ENCODE results near the gene CHDH. TPM values are rescaled to one million over a fixed set of nuclear protein-coding genes. Genes with fewer than 3 reads are reported as not detected.

The CHDH gene
- total and polyA plus RNA-seq, 2 donors (not counting 3 experiments of a cell fraction or from before 2014, with no cell fraction given), result 0.04 to 0.06 TPM

DNA sequence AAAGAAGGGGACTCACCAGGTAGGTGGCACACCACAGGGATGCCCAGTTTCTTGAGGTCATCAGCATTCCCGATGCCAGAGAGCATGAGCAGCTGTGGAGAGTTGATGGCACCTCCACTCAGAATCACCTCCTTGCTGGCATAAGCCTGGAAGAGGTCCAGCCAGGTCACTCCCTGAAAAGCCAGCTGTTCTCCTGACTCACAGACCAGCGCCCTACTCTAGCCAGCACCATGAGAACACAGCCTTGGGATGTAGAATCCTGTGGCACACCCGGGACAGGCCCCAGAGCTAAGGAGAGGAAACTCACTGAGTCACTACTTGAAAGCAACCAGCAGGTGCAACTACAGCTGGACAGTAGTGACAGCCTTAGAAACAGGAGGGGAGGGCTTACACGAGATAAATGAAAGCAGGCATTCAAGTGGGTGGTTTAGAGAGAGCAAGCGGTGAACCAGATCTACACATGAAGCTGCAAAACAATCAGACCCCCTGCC lies 24.5 kb downstream of the CHDH start:
- no peaks in the 10 kb centered on the region for H3K36me3 ChIP-seq (ENCODE audit: control insufficient read depth in 2 of 2, extremely low read depth in 1 of 2, insufficient read depth in 2 of 2, low read length in 2 of 2)
- no peak for DNase-seq (ENCODE audit: low read depth, low spot score)
- no peak overlapping the region for H3K4me2 ChIP-seq (ENCODE audit: insufficient read depth, low read length)
- CTCF ChIA-PET, result interaction anchor here (0.8 kb wide), 1 partner anchor 23 kb away, joined by 3 read pairs; no protein-coding TSS in a partner anchor
- H3K9me1 ChIP-seq (replicated peaks; ENCODE audit: control insufficient read depth, extremely low read depth, insufficient read depth, low read length), result no peaks in the 10 kb centered on the region
- H3K9ac ChIP-seq (replicated peaks; ENCODE audit: extremely low read depth, insufficient read depth, low read length), result no peak overlapping the region
- dilution Hi-C loops (cut with MboI; ENCODE audit: extremely low pct_ligation_motif_present, low sequenced_read_pairs) (no loop called here), intact Hi-C loops (cut with micrococcal nuclease) (no loop called here)
- POLR2A ChIA-PET, result interaction anchor here (0.6 kb wide), 1 partner anchor 729 kb away, joined by 3 read pairs; no protein-coding TSS in a partner anchor
- no peaks in the 10 kb centered on the region for H3K9me3 ChIP-seq (replicated peaks; ENCODE audit: control insufficient read depth, insufficient read depth, low read length)
- no peak overlapping the region for H2AFZ ChIP-seq (ENCODE audit: low read depth, low read length)
- TF ChIP-seq MAX (IDR thresholded peaks at IDR 0.05; ENCODE audit: insufficient read depth, insufficient read length), result no peak
- H3K79me2 ChIP-seq (ENCODE audit: control insufficient read depth, insufficient read depth, low read length), result no peaks in the 10 kb centered on the region
- H3K27ac ChIP-seq (ENCODE audit: insufficient read depth, low read depth, low read length), result no peak overlapping the region
- BruUV-seq (replicated peaks), result no TSS peak
- no peaks in the 10 kb centered on the region for H3K27me3 ChIP-seq (ENCODE audit: control insufficient read depth in 2 of 2, insufficient read depth in 2 of 2, low read length in 2 of 2)
- H3K4me3 ChIP-seq (replicated peaks in 1 of 3; ENCODE audit: insufficient read depth in 1 of 3, low read depth in 1 of 3, low read length in 3 of 3), result no peak overlapping the region
- FAIRE-seq, result no peak
- no peaks in the 10 kb centered on the region for H3K4me1 ChIP-seq (ENCODE audit: control insufficient read depth, extremely low read depth, insufficient read depth, low read length)
- H4K20me1 ChIP-seq (replicated peaks; ENCODE audit: control insufficient read depth, extremely low read depth, insufficient read depth, low read length), result no peaks in the 10 kb centered on the region

DNA sequence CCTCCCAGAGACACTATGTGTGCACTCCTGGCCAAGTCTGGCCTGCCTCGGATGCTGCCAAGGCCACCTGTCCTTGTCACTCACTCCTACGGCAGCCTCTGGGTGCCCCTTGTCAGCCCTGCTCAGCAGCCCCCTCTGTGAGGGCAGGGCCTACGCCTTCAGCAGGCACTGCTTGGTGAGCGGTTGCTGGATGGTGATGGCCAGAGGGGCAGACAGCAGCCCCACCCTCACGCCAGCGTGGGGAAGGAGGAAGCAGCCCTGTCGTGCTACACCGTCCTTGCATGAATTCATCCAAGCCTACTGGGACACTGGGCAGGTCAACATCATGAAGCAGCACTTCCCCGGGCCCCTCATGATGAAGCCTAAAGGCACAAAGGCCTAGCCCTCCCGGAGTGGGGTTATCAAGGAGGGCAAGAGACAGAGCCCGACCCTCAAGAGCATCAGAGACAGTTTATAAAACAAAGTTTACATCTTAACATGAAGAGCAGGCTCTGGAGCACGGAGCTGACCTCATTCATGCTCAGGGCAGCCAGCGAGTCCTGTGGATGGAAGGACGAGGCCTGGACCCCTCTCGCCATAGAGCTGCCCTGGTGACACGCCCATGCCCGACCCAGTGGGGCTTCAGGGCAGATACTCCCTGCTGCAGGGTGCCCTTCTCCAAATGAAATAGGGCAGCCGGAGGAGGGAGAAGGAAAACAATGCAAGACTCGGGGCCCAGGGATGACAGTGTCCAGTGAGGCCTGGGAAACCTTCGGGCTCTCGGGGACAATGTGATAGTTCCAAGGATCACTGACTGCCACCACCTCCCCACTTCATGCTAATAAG lies 25.3 kb downstream of the CHDH start:
- no peak for FAIRE-seq

More for the DNA sequence above, 25.3 kb downstream of the CHDH start:
- Histone ChIP-seq H3K9me1 (replicated peaks; ENCODE audit: control insufficient read depth, extremely low read depth, insufficient read depth, low read length) (no peaks in the 10 kb centered on the region), H4K20me1 (replicated peaks; ENCODE audit: control insufficient read depth, extremely low read depth, insufficient read depth, low read length) (no peaks in the 10 kb centered on the region), H3K27ac (ENCODE audit: insufficient read depth, low read depth, low read length) (no peak overlapping the region), H3K9ac (replicated peaks; ENCODE audit: extremely low read depth, insufficient read depth, low read length) (no peak overlapping the region), H3K36me3 (ENCODE audit: control insufficient read depth in 2 of 2, extremely low read depth in 1 of 2, insufficient read depth in 2 of 2, low read length in 2 of 2) (no peaks in the 10 kb centered on the region), H3K4me1 (ENCODE audit: control insufficient read depth, extremely low read depth, insufficient read depth, low read length) (no peaks in the 10 kb centered on the region), H2AFZ (ENCODE audit: low read depth, low read length) (no peak overlapping the region), H3K79me2 (ENCODE audit: control insufficient read depth, insufficient read depth, low read length) (no peaks in the 10 kb centered on the region), H3K4me3 (replicated peaks in 1 of 3; ENCODE audit: insufficient read depth in 1 of 3, low read depth in 1 of 3, low read length in 3 of 3) (no peak overlapping the region), H3K9me3 (replicated peaks; ENCODE audit: control insufficient read depth, insufficient read depth, low read length) (no peaks in the 10 kb centered on the region), H3K27me3 (ENCODE audit: control insufficient read depth in 2 of 2, insufficient read depth in 2 of 2, low read length in 2 of 2) (no peaks in the 10 kb centered on the region), H3K4me2 (ENCODE audit: insufficient read depth, low read length) (no peak overlapping the region)
- TF ChIP-seq POLR2A (IDR thresholded peaks at IDR 0.05; ENCODE audit: low read depth, low read length), result no peak
- TF ChIP-seq GATA2 (IDR thresholded peaks at IDR 0.05; ENCODE audit: insufficient read depth, insufficient read length, low read depth, low read length), result no peak
- TF ChIP-seq POLR2AphosphoS5 (IDR thresholded peaks at IDR 0.05; ENCODE audit: insufficient read depth, low read depth, low read length), result no peak
- no peak for TF ChIP-seq MAX (IDR thresholded peaks at IDR 0.05; ENCODE audit: insufficient read depth, insufficient read length)
- no peak for TF ChIP-seq MYC (IDR thresholded peaks at IDR 0.05; ENCODE audit: low read depth, low read length)
- TF ChIP-seq CTCF (IDR thresholded peaks at IDR 0.05; ENCODE audit: extremely low read depth in 1 of 2, insufficient read depth in 1 of 2, low read depth in 1 of 2, low read length in 2 of 2), result no peak
- TF ChIP-seq EZH2 (IDR thresholded peaks at IDR 0.05; ENCODE audit: borderline replicate concordance, low read depth, low read length, severe bottlenecking), result no peak
- no peak for TF ChIP-seq FOS (IDR thresholded peaks at IDR 0.05; ENCODE audit: borderline replicate concordance, insufficient read depth, low read length)
- TF ChIP-seq JUN (IDR thresholded peaks at IDR 0.05; ENCODE audit: borderline replicate concordance, insufficient read depth, insufficient read length, low read depth), result no peak
- BruUV-seq (replicated peaks), result no TSS peak
- intact Hi-C loops (cut with micrococcal nuclease) (no loop called here), dilution Hi-C loops (cut with MboI; ENCODE audit: extremely low pct_ligation_motif_present, low sequenced_read_pairs) (no loop called here)
- POLR2A ChIA-PET, result no interaction called here
- DNase-seq (ENCODE audit: low read depth, low spot score), result no peak
- CTCF ChIA-PET, result no interaction called here
